ENCODE results near the gene IL6R.

IL6R gene

DNA sequence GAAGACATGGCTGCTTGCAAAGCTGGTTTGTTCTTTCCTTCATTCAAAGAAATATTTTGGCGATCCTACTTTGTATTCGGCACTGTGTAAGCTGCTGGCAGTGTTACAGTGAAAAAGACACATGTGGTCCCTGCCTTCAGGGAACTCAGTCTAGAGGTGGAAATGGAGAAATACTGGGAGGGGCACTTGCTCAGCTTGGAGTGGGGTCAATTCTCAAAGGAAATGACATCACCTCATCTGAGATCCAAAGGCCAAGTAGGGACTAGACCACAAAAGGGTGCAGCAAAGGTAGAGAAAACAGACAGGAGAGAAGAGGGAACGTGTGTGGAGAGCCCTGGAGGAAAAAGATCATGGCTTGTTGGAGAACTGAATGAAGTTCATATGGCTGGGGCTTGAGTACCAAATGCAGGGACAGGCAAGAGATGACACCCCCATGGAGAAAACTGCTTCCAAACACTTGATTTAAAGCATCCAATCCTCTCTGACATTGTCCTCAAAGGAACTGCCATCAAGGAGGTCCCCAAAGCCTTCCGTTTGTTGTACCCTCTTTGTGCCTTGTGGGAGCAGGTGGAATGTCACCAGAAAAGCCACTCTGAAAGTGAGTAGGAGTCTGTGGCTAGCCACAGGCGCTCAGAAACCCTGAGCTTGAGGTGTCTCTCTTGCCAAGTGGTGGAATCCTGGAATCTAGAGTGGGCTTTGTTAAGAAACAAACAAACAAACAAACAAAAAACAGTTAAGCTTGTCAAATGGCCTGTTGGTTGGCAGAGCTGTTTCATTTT is 48.6 kb downstream of the IL6R start:
- no peak for DNase-seq

DNA sequence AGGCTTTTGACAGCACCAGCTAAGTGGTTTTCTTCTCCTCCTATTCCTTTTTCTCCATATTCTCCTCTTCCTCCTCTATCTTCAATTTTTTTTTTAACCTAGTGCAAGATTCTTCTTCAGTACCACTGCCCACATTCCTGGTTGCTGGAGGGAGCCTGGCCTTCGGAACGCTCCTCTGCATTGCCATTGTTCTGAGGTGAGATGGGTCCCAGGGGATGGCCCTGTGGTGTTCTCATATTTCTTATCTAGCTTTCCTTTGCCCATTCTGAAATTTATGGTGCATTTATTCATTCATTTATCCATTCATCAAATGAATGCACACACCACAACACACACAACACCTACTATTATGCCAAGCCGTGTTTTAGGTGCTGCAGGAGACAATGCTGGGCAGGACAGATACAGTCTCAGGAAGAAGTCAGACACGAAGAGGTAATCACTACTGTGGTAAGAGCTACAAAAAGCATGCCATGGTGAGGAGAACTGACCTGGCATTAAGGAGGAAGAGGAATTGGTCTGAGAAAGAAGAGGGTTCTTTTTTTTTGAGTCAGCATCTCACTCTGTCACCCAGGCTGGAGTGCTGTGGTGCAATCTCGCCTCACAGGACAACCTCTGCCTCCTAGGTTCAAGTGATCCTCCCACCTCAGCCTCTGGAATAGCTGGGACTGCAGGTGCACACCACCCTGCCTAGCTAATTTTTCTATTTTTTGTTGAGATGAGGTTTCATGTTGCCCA is 49.4 kb downstream of the IL6R start:
- no peak for DNase-seq

DNA sequence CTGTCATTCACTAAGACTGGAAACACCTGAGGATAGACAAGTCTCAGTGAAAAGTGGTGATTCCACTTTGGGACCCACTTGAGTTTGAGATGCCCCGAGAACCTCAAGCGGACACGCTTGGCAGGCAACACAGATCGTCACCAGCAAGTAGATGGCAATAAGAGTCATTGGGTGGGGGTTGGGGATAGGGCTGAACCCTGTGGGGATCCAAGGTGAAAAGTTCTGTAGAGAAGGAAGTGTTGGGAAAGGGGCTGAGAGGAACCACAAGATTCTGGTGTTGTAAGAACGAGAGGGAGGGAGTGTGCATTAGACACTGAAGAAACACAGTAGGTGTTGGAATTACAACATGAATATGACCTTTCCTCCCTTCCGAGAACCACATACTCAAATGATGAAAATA is 51.5 kb downstream of the IL6R start:
- no peak for DNase-seq

DNA sequence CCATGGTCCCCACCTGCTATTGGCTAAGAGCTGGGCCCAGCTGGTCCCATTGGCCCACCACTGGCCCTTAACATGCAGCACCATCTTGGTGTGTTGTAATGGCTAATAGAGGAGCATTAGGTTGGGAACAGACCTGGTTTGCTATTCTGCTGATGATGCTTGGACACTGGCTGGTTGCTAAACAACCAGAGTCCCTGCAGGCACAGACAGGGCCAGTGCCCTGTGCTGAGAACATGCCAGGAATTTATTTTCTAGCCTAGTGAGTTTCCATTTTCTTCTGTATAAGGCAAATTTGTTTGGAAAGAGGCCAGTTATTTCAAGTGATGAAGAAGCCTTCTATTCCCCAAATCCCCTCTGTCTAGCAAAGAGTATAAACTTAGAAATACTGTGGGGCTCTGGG is 53.9 kb downstream of the IL6R start:
- DNase-seq = no peak

DNA sequence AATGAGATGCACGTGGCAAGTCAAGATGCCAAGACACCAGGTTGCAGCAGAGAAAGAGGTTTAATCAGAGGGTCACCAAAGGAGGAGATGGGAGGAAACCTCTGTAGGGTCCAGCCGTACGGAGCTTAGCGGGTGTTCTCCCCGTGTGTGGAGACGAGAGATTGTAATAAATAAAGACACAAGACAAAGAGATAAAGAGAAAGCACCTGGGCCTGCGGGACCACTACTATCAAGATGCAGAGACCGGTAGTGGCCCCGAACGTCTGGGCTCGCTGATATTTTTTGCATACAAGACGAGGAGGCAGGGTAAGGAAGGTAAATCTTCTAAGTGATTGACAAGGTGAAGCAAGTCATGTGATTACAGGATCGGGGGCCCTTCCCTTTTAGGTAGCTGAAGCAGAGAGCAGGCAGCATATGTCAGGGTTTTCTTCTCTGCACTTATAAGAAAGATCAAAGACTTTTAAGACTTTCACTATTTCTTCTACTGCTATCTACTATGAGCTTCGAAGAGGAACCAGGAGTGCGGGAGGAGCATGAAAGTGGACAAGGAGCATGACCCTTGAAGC is 55.6 kb downstream of the IL6R start:
- DNase-seq = no peak

DNA sequence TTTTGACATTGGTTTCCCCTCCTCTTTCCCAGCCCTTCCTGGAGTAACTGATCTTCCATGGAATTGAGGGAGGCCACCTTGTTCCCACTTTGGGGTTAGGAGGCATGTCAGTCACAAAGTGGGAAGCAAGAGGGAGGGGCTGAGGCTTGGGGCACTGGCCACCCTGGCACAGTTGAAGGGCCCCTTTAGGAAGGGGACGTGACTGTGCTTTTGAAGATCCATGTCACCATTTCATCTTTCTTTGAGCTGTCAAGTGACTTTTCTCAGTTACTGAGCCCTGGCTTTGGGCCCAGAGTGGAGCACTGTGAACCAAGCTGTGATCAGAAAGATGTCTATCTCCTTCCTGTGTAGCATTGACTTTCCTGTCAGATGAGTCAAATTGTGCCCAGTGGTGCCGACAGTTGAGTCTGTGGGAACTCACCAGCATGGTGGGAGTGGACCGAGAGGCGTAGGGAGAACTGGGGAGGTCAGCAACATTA is 58.4 kb downstream of the IL6R start:
- peak; percentile 41 for DNase-seq

DNA sequence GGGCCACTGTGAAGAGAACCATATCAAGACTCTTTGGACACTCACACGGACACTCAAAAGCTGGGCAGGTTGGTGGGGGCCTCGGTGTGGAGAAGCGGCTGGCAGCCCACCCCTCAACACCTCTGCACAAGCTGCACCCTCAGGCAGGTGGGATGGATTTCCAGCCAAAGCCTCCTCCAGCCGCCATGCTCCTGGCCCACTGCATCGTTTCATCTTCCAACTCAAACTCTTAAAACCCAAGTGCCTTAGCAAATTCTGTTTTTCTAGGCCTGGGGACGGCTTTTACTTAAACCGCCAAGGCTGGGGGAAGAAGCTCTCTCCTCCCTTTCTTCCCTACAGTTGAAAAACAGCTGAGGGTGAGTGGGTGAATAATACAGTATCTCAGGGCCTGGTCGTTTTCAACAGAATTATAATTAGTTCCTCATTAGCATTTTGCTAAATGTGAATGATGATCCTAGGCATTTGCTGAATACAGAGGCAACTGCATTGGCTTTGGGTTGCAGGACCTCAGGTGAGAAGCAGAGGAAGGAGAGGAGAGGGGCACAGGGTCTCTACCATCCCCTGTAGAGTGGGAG is 60.6 kb downstream of the IL6R start:
- DNase-seq = no peak

DNA sequence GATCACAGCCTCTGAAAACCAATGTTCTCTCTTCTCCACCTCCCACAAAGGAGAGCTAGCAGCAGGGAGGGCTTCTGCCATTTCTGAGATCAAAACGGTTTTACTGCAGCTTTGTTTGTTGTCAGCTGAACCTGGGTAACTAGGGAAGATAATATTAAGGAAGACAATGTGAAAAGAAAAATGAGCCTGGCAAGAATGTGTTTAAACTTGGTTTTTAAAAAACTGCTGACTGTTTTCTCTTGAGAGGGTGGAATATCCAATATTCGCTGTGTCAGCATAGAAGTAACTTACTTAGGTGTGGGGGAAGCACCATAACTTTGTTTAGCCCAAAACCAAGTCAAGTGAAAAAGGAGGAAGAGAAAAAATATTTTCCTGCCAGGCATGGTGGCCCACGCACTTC is 61.1 kb downstream of the IL6R start:
- no peak for DNase-seq

DNA sequence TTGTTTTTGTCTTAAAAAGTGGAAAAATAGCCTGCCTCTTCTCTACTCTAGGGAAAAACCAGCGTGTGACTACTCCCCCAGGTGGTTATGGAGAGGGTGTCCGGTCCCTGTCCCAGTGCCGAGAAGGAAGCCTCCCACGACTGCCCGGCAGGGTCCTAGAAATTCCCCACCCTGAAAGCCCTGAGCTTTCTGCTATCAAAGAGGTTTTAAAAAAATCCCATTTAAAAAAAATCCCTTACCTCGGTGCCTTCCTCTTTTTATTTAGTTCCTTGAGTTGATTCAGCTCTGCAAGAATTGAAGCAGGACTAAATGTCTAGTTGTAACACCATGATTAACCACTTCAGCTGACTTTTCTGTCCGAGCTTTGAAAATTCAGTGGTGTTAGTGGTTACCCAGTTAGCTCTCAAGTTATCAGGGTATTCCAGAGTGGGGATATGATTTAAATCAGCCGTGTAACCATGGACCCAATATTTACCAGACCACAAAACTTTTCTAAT is 61.8 kb downstream of the IL6R start:
- no peak for DNase-seq

DNA sequence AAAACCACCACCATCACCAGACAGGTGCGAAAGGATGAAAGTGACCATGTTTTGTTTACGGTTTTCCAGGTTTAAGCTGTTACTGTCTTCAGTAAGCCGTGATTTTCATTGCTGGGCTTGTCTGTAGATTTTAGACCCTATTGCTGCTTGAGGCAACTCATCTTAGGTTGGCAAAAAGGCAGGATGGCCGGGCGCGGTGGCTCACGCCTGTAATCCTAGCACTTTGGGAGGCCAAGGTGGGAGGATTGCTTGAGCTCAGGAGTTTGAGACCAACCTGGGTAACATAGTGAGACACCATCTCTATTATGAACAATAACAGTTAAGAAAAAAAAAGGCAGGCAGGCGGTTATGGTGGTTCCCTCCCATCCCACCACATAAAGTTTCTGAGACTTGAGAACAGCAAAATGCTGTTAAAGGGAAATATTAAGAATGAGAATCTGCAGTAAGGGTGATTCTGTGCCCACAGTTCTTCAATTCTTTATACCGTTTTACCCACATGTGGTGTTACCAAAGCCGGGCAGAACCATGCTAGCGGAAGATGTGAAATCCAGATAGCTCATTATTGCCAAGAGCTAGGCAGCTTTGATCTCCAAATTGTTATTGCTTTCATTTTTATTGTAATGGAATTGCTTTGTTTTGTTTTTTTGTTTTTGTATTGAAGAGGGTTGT is 62.4 kb downstream of the IL6R start:
- DNase-seq = no peak

DNA sequence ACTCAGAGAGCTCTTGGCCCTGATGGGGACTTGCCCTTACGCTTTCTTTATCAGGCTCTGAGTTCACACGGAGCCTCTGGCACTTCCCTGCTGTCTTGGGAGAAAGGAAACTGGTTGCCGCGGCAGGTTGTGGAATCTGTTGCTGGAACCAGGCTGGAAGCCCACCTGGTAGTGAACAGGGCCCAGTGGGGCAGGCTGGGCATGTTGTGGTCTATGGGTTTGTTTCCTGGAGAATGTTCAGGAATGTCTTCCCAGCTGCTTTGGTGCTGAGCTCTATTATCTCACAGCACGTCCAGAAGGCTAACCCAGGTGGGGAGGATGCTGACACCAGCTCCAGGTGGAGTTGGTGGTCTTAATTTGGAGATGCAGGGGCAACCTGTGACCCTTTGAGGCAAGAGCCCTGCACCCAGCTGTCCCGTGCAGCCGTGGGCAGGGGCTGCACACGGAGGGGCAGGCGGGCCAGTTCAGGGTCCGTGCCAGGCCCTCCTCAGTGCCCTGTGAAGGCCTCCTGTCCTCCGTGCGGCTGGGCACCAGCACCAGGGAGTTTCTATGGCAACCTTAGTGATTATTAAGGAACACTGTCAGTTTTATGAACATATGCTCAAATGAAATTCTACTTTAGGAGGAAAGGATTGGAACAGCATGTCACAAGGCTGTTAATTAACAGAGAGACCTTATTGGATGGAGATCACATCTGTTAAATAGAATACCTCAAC is 63.5 kb downstream of the IL6R start:
- DNase-seq = no peak

DNA sequence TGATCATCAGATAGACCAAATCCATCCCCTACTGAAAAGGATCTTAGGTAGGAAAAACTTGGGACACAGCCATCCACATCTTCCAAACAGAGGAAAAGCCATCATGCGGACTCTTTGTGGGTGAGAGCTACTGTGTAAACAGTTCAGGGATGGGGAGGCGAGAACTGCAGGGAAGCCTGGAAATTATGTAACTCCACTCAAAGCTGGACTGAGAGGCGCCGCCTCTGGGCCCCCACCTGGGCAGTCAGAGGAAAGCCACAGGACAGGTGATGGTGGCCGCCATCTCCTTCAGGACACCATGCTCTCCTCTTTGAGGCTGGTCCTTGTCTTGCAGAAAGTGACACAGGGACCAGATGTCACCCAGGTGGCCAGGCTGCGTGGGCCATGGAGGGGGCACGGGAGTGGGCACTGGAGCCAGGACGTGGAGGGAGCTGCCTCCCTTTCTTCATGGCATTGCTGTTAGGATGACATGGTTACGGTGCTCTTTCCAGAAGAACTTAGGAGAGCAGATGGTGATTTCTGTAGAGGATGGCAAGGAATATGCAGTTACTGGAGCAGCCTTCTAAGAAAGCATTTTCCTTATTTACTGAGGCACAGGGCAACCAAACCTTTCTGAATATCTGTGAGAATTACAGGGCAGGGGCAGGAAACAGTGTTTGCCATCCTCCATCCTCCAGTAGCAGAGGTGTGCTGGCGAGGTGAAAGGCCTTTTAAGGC is 64.9 kb downstream of the IL6R start:
- DNase-seq = no peak

DNA sequence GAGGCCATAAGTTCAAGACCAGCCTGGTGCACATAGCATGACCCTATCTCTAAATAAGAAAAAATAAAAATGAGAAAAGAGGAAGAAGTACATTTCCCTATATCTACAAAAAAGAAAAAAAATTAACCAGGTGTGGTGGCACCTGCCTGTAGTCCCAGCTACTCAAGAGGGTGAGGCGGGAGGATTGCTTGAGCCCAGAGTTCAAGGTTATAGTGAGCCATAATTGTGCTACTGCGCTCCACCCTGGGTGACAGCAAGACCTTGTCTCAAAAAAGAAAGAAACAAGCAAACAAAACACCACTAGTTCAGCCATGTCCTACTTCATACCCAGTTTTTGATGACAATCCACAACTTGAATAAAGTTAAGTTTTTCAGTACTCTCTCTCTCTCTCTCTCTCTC is 66.2 kb downstream of the IL6R start:
- no peak for DNase-seq

DNA sequence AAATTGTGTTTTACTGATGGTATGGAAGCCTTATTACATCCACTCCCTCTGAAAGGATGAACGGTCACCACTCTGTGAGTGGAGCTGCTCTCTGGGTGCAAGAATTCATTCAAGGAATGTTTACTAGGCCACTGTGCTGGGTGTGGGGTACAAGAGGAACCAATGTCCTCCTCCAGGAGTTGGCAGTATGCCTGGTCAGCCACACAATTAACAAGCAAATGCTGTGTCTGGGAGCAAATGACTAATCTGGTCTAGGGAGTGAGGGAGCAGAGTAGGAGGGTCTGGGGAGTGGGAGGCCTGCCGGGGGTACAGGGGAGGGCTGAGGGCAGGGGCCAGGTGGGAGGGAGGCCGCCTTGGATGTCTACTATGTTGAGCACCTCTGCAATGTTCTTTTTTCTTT is 69.7 kb downstream of the IL6R start:
- DNase-seq = no peak

DNA sequence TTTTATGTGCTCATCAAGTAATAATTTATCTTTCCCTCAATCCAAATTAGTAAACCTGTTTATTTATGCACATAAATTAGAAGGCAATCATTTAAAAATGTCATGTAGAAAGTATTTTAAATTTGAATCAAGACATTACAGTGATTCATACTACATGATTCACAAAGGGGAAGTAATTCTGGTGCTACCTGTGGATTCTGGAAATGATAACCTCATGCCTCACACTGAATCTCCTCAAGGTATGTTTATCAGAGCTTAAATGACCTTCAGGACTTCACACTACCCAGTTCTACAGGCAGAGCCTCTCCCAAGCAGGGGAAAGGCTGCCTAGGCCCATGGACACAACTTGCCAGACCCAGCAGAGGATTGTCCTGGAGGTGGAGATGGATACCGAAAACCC is 71.6 kb downstream of the IL6R start:
- DNase-seq = no peak

DNA sequence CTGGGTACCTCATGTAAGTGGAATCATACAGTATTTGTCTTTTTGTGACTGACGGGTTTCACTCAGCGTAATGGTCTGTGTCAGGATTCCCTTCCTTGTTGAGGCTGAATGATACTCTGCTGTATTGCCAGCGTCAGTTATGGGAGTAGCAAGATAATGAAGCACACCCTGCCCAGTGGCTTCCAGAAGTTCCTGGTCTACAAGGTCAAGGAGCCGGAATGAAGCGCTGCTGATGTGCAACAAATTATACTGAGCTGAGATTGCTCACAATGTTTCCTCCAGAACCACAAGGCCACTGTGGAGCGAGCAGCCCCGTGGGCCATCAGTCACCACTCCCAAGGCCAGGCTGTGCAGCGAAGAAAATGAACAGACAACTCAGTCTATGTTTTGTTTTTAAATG is 72.9 kb downstream of the IL6R start:
- DNase-seq = no peak

DNA sequence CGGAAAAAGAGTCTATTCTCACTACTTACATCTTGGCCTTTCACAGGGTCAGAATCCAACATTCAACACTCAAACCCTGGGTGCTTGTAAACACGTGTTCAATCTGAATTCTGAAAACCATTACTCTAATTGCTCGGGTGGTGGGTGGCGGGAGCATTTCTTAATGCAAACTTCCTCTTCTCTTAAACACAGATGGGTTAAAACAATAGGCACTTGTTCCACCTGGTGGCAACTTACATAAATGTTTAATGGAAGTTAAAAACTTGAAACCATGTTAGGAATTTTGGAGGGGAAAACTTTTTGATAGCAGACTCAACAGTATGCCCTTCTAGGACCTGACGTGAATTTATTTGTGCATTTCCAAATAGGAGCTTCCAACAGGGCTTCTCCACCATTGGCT is 73.5 kb downstream of the IL6R start:
- DNase-seq = no peak

DNA sequence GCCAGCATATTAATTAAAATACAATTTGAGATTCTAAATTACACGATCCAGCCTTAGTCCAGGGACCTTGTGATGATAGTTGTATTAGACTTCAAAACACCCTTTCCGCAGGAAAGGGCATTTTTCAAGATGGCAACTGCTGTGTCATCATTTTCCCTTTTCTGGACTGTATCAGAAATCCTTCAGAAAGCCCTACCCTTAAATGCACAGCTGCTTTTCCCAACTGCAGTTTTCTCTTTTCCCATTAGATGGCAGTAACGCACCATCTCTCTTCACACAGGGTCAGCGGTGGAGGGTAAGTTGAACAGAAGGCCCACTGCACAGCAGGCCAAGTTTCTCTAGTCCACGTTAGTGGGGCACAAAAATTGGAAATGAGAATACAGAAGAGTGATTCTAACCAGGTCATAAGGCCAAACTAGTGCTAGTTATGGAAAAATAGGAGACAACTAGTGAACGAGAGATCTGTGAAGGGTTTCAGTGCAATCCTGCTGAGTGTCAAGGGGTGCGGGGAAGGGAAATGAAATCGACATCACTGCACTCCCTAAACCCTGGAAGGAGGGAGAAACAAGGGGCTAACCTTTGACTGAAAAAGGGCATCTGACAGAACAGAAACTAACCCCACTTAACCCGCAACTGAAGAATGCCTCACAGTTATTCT is 74.8 kb downstream of the IL6R start:
- DNase-seq = peak; percentile 38

DNA sequence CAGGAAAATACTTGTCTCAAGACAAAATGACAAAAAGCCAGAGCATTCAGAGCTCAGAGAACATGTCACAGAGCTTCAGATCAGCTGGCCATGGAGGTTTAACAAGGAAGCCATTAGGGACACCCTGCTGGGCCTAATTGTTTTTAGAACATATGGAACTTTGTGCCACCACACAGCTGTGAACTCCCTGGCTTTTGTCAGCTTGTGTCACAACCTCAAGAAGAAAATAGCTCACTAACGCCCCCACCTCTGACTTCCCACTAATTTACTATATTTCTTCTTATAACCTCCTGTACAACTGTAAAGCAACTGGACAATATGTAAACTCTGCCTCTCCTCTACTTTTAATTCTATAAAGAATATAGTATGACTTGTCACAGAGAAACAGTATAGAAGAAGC is 75.9 kb downstream of the IL6R start:
- no peak for DNase-seq

DNA sequence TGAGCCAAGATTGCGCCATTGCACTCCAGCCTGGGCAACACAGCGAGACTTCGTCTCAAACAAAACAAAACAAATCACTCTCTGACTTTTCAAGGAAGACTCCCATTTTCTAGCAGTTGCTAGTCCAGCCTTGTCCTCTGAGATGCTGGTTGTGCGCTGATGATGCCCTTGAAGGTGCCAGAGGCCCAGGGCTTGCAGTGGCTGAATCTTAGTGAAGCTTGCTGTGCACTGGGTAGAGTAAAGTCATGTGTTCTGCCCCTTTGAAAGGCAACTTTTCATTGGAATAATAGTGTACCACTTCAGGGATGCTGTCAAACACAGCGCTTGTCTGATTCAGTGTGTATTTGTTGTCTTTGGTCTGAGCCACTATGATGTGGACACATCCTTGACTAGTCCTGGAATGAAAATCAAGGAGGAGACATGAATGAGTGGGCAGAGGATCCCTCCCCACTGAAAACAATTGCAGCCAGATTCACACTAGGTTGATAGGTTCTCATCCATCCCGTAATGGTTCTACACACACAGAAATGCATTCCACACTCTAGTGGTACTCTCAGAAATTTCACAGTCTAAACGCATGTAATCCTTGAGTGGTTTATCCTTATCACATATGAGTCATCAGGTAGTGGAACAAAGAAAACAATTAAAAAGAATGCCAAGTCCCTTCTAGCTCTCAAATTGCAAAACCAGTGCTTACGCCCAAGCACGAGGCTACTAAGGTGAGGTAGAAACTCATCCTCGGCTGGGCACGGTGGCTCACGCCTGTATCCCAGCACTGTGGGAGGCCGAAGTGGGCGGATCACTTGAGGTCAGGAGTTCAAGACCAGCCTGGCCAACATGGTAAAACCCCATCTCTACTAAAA is 79.0 kb downstream of the IL6R start:
- DNase-seq = no peak
